Testis (tissue), 2 donors: ENCODE results near the gene SCUBE3.

ENCODE experiments used
- CTCF ChIP-seq, 3 experiments: fragments of 450-650 bp in 2 of 3; fragments of 200-600 bp in 1 of 3; sonication (generic) in 1 of 3; IDR thresholded peaks; one replicate each; pipeline ENCODE4 v1.5.1; 2016 to 2019; ENCODE audit warnings: antibody characterized with exemption in 3 of 3, mild to moderate bottlenecking in 2 of 3, moderate library complexity in 1 of 3
- POLR2A ChIP-seq: fragments of 450-650 bp; IDR thresholded peaks from one replicate; pipeline ENCODE4 v1.6.1; 2017; ENCODE audit warnings: antibody characterized with exemption, mild to moderate bottlenecking, moderate library complexity

DNA sequence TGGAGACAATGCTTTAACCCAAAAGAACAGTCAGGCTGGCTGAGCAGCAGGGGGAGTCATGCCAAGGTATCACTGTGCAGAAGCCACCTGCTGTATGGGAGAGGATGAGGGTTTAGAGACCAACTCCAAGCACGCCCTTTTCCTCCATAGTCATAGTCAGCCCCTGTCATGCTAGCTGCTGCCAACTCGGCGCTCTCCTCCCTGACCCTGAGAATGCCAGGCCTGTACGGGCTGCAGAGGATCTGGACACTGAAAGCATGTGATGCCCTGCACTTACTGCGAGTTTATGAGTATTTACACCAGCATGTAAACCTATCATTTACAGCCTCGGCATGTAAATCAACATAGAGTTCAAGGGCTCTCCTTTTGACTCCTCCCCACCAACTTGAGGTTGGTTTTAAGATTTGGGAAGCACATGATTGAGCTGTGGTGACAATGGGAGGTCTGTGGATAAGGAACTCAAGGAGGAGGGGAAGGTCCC, 11.7 kb upstream of the SCUBE3 start:
- TF ChIP-seq CTCF (IDR thresholded peaks at IDR 0.05) (no peak), POLR2A (no peak)
